ENCODE results near the gene FADS6.

FADS6 gene, protein sequence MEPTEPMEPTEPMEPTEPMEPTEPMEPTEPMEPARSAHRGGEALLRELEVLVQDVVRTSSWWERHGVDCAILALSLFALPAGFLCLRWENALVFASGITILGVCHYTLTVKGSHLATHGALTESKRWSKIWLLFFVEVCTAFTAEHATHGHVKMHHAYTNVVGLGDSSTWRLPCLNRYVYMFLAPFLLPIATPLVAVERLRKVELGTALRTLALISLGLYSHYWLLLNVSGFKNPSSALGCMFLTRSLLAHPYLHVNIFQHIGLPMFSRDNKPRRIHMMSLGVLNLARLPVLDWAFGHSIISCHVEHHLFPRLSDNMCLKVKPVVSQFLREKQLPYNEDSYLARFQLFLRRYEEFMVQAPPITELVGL

DNA sequence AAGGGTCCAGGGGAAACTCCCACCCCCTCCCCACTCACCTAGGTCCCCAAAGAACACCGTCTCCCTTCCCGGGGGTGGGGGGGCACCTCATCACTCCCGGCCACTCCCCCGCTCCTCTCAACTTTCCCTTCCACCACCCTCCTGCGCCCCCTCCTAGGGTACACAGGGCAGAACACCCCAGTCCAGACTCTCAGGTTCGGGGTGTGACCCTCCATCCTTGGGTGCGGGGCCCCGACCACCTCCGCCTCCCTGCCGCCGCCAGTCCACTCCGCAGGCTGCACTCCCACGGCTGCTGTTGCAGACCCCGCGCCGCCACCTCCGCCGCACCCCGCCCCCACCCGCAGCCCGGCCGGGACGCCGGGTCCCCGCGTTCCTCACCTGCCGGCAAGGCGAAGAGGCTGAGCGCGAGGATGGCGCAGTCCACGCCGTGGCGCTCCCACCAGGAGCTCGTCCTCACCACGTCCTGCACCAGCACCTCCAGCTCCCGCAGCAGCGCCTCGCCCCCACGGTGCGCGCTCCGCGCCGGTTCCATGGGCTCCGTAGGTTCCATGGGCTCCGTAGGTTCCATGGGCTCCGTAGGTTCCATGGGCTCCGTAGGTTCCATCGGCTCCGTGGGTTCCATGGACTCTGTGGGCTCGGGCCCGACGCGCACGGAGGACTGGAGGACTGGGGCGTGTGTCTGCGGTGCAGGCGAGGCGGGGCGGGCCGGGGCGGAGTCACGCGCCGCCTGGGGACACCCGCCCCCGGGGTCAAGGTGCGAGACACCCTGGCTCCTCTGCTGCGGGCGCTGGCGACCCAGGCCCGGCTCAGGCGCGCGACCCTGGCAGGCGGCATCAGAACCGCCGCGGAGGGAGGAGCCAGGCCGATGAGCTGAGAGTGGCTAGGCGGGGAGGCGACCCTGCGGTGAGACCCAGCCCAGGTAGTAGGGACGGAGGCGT lies at the start of gene FADS6:
FADS6 (minus strand) TSS at position 660 of the 938 bp plus-strand sequence; CDS start at position 622, 38 bp downstream.
- no peak for DNase-seq

DNA sequence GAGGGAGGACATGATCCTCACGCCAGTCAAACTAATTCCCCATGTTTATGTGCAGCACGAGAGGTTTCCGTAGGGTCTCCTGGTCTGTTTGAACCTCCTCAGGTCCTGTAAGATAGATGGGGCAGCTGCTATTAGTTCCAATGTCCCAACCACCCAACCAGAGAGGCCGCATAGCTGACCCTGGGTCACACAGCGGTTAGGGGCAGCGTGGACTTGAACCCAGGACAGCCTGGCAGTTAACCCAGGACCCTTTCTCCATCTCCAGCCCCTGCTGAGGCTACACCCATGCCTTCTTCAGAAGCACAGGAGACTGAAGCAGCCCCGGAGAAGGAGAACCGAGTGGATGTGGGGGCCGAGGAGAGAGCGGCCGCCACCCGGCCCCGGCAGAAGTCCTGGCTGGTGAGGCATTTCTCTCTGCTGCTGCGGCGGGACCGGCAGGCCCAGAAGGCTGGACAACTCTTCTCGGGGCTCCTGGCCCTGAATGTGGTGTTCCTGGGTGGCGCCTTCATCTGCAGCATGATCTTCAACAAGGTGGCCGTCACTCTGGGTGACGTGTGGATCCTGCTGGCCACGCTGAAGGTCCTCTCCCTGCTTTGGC lies 47.8 kb upstream of the FADS6 start:
- no peak for DNase-seq

DNA sequence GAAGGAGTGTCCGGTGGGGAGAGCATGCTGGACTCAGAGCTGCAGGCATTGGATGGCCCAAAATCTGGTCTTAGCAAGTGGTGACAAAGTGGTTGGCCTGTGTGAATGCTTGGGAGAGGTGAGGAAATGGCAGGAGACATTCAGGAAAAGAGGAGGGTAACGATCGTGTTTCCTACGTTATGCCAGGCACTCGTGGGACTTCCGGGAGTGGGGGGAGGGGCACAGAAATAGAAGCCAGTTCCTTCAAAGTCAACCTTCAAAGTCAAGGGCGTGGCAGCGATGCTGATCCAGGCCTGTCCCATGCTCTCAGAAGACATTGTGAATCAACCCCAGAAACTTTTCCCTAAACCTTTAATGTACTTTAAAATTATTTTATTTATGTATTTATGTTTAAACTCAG lies 46.1 kb upstream of the FADS6 start:
- DNase-seq: no peak

DNA sequence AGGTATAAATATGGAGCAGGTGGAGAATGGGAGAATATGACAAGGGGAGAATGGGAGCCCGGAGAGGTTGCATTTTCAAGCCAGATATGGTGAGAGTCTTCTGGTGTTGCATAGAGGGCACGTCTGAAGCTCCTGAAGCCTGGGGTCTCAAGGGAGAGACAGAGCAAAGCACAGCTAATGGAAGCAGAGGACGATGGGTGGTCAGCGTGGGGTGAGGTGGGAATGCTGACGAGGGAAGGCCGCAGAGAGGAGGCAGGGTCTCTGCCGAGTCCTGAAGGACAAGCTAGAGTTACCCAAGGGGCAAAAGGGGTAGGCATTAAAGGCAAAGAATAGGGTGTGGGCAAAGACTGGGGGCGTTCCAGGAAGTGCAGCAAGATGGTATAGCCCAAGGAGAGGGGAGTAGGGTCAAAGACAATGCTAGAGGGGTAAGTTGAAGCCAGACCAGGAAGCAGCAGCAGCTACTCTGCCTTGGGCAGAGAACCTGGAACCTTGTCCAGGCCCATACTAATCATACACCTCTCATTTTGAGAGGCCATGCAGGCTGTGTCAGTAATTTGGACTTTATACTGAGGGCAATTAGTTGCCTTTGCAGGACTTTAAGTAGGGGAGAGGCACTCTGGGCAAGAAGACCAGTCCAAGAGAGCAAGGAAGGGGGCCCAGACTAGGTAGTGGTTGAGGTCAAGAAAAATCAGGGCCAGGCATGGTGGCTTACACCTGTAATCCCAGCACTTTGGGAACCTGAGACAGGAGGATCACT lies 44.9 kb upstream of the FADS6 start:
- DNase-seq: no peak

DNA sequence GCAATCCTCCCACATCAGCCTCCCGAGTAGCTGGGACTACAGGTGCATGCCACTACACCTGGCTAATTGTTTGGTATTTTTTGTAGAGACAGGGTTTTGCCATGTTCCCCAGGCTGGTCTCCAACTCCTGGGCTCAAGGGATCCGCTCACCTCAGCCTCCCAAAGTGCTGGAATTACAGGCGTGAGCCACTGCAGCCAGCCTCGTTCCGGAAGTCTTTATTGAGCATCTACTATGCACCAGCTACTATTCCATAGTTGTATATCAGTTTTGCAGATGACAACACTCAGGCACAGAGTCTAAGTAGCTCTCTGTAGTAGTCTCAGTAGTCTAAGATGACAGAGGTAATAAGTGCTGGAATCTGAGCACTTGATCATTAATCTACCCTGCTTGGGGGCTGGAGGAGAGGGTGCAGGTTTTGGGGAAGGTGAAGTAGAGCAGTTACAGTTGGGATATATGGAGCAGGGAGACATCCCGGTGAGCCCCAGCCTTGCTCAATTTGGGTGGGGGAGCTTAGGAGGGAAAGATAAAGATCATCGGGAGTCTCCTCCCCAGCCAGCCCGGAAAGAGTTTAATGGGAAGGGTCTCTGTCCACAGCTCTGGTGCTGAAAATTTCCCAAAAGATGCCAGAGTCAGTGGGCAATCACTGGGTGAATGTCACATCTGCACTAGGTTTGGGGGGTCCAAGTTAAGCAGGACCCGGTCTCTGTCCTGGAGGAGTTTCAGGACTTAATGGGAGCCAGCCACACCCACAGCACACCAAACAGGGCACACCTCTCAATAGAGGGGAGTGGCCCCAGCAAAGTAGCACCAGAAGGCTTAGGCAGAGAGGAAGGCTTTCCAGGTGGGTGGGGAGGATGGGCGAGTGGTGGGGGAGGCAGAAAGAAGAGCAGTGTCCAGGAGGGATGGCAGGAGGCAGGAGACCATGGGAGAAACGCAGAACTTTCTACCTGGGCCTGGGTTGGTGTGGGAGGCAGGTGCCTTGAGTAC lies 43.9 kb upstream of the FADS6 start:
- no peak for DNase-seq

DNA sequence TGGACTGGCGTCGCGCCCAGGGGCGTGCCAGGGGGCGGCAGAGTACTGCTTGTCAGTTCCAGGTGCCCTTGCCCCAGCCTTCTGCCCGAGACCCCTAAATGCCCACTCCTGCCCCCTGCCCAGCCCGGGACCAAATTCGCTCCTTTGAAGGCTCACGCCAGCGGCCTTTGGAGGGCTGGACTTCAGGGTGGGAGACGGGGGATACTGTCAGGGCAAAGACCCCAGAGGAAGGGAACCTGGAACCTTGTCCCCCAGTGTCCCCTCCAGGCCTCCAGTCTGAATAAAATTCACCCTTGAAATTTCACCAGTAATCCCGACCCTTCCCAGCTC lies 43.0 kb upstream of the FADS6 start:
- DNase-seq: no peak

DNA sequence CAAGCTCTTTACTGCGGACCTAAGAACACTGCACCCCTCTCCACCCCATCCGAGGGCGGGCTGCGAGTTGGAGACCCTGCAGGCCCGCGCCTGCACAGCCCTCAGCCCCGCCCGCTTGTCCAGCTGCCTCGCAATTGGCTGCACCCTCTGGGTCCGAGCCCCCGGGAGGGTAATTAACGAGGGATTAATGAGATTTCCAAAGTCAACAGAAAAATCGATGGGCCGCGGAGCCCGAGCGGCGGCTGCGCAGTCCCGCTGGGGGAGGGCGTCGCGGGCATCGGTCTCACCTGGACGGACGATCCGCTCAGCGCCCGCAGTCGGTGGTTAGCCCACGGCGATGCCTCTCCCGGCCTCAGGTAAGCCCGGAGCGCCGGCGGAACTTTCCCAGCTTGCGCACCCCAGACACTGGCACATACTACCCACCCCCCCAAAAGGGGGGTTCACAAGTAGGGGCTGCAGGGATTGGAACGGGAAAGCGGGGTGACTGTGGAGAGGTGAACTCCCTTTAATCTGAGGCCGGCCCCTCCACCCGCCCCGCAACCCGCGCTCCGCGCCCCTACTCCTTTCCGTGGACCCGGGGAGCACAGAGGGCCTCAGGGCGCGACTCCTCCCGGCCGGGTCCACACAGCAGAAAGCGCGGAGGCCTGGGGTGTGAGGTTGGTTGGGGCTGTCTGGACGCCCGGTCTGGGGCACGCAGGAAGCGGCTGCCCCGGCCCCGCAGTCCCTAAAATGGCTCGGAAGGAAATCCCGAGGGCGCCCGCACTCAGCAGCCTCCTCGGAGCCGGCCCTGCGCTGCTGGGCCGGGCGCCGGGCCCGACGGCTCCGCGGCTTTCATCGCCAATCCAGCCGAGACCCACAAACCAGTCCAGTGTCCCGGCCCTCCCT lies 42.4 kb upstream of the FADS6 start, which contains the start of gene OTOP3:
OTOP3 (plus strand) TSS at position 314 of the 885 bp plus-strand sequence; CDS start at position 338, 24 bp downstream.
- DNase-seq: no peak

DNA sequence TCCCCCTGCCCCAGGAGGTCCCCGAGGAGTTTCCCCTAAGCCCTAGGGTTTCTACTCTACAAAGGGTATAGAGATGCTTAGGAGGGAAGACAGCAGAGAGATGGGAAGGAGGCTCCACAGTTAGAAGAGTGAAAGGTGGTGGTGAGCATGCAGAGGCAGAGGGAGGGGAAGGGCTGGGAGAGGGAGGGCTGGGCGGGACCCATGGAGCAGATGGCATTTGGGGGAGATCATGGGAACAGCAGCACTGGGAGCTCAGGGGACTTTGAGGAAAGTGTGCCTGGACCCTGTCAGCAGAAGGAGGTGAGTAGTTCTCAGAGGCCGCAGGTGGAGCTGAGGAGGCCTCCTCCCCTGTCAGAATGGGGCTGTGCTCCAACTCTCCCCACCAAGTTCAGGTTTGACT lies 41.6 kb upstream of the FADS6 start:
- DNase-seq: no peak

DNA sequence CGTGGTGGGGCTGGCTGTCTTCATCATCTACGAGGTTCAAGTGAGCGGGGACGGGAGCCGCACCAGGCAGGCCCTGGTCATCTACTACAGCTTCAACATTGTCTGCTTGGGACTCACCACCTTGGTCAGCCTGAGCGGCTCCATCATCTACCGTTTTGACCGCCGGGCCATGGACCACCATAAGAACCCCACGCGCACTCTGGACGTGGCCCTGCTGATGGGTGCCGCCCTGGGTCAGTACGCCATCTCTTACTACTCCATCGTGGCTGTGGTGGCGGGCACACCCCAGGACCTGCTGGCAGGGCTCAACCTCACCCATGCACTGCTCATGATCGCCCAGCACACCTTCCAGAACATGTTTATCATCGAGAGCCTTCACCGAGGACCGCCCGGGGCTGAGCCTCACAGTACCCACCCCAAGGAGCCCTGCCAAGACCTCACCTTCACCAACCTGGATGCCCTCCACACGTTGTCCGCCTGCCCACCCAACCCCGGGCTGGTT lies 37.2 kb upstream of the FADS6 start:
- no peak for DNase-seq

DNA sequence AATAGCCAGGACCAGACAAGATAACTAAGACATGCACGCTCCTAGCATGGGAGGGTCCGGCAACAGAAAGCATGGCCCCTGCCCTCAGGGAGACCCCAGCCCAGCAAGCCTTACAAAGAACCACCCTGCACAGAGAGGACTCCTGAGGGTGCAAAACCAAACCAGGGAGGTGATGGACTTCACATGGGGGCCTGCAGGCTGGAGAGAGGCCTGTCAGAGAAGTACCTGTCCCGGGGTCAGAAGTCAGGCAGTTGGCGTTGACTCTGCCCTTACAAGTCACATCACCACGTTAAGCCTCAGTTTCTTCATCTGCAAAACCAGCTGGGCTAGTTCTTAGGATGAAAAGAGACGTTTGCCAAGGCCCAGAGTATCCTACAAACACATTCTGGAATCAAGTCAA lies 35.4 kb upstream of the FADS6 start:
- no peak for DNase-seq

DNA sequence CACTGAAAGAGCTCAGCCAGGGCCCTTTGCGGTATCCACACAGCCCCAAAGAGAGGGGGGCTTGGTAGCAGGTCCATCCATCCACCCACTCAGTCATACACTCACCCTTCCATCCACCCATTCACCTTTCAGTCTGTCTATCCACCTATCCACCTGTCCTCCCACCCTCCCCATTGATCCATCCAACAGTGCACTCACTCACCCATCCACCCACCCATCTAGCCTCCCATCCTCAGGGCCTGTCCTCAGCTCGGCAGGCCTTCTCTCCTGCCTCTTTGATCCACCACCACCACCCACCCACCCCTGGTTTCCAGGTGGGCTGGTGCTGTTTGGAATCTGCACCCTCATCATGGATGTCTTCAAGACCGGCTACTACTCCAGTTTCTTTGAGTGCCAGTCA lies 31.8 kb upstream of the FADS6 start:
- no peak for DNase-seq

DNA sequence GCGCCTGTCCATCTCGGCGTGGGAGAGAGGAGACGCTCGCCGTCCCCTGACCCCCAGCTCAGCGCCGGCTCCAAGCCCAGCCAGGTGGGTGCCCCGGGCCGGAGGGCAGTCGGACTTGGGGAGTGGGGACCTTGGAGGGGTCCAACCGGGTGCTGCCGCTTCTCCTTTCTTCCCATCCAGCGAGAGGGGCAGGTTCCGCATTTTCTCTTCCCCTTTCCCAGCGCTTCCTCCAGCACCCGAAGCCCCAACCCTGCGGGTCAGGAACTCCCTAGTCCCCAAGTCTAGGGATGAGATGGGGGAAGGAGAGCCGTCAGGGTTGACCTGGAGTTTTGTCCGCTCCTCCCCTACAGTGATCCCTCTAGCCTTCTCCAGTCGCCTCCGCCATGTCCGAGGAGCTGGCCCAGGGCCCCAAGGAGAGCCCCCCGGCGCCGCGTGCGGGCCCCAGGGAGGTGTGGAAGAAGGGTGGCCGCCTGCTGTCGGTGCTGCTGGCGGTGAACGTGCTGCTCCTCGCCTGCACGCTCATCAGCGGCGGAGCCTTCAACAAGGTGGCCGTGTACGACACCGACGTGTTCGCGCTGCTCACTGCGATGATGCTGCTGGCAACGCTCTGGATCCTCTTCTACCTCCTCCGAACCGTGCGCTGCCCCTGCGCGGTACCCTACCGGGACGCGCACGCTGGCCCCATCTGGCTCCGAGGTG lies 31.0 kb upstream of the FADS6 start, which contains the start of gene OTOP2:
OTOP2 (plus strand) TSS at position 24 of the 699 bp plus-strand sequence; CDS start at position 384, 360 bp downstream.
- DNase-seq: no peak

DNA sequence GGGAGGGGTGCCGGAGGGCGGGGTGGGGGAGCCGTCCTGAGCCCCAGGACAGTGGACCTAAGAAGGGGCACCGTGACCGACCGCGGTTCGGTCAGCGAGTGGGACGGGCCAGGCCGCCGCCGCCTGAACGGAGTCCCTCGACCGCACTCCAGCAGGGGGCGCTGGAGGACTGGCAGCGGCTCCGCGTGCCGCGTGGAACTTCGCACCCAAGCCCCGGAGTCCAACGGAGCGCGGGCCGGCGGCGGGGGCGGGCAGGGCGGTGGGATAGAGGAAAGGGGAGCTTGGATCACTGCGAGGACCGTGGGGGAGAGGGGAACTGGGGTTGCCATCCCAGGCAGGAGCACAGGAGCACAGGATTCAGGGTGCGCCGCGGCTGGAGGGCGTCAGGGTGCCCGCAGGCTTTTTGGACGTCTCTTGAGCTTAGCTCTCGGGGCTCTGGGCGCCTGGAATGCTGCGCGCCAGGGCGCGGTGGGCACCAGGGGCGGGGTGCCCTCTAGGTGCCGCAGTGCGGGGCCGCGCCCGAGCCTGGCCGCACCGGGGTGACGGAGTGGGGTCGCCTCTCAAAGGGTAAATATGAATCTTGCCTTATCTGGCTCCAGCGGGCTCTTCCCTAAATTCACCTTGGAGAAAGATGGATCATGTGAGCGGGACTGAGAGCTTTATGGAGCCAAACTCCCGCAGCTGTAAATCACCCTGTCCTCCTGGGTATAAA lies 30.3 kb upstream of the FADS6 start:
- peak; percentile 64 for DNase-seq

DNA sequence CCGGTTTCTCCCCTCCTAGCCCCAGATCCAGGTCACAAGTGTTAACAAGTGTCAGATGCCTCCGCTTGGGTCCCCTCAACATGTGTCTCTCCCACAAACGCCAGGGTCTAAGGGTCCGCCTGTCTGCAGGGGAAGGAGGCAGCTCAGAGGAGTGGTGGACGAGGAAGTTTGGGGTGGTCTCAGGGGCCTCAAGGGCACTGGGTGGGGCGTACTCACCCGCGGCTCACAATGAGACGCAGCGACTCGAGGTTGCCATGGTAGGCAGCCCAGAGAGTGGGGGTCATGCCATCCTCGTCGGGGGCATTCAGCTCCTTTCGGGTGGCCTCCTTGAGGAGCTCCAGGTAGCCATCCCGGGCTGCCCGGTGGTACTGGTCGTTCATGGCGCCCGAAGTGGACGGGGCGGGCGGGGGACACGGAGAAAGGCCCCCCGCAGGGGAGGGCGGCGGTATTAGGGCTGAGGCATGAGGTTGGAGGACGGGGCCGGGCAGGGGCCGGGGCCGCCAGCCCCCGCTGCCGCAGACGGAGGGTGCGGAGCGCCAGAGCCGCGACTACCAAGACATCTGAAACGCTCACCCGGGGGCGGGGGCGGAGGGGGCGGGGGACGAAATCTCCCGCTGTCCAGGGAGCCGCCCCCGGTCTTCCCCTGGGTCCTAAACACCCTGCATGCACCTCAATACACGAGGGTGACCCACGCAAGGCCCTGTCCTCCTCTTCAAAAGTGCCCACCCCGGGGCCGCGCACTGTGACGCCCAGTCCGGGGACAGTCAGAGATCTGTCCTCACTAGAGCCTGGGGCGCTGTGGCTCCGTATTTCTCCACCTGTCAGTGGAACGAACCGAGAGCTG lies 29.5 kb upstream of the FADS6 start, which contains the start of gene USH1G:
USH1G (minus strand) TSS at position 562 of the 844 bp plus-strand sequence; CDS start at position 380, 182 bp downstream.
- no peak for DNase-seq

DNA sequence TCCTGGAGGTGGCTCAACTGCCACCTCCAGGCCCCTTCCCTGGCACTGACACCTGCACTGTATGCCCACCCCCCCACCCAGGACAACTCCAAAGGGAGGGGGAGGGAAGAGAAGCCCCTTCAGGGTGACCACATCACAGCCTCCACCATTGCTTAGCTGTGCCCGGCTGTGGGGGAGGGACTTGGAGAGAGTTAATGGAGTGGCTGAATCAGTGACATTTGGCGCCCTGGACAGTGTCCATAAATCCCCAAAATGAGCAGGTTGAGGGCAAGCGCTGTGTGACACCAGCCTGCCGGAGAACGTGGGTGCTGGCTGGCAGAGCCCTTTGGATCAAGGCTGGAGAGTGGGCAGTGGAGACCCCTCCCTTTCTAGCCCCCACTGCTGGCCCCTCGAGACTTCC lies 28.7 kb upstream of the FADS6 start:
- DNase-seq: no peak

DNA sequence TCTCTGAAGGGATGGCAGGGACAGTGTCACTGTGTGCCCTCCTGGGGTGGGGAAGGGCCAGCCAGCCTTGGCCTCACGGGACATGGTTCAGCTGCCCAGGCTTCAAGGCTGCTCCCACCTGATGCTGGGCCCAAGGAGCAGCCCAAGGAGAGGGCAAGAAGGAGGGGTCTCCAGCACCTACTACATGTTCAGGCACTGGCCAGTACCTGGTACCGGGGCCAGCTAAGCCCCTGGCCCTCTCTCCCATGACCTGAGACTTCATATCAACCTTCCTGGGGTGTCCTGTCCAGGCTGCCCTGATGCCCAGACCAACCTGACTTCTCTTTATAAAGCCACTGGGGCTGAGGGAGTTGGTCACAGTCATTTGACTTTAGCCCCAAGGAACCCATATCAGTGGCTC lies 28.3 kb upstream of the FADS6 start:
- DNase-seq: no peak

DNA sequence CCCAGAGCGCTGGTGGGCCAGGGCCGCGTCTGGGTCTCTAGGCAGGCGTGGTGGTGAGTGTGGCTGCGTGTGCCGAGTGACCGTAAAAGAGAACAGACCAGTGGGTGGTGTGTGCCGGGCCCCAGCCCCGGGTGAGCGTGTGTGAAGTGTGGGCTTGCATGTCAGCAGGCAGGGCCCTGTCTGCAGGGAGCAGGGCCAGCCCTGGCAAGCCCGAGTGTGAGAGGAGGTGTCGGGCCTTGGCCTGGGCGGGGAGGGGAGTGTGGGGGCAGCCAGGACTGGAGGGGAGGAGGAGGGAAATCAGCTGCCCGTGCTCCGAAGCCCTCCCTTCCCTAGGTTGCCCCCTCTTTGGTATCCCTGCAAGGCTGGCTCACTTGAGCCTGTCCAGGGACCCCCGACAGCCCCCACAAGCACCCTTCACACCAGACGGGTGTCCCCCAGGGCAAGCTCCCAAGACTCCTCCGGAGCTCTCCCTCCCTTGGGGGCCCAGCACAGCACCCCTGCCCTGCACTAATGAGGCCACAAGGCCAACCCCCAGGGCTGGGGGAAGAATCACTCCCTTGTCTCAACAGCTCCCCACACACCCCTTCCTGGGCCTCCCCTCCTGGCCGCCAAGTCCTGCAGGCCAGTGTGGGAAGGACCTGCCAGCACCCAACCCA lies 27.7 kb upstream of the FADS6 start:
- no peak for DNase-seq

All from activated CD4-positive, alpha-beta T cell treated with anti-CD3 and anti-CD28 coated beads, Interleukin-2, amount 50 U/mL, for 16 hours (primary cell).